ENCODE results near the gene SUMO4. TPM values are rescaled to one million over a fixed set of nuclear protein-coding genes. Genes with fewer than 3 reads are reported as not detected.

The SUMO4 gene
- 10 to 100 TPM in 1 of 4 donors, 1 to 10 TPM in 2, not detected in 1; 1.2 to 15.3 (median 5.9) TPM for total RNA-seq

GRCh38 chr6:149400050-149400449 is at the start of gene SUMO4:
Gene SUMO4 (plus strand): TSS chr6:149400262. CDS start chr6:149400392, 130 bp downstream.
- no peaks in the 10 kb centered on the region for H3K4me1 ChIP-seq
- H3K9me3 ChIP-seq, result no peaks in the 10 kb centered on the region
- no peak within 1 kb of the TSS for H3K4me3 ChIP-seq
- no peak within 1 kb of the TSS for H3K27ac ChIP-seq
- TF ChIP-seq CTCF (IDR thresholded peaks at IDR 0.05), result no peak
- TF ChIP-seq POLR2A (IDR thresholded peaks at IDR 0.05), result no peak
- intact Hi-C loops (cut with DNase I; ENCODE audit: low total_unique reads), result no loop called here
- no peaks in the 10 kb centered on the region for H3K27me3 ChIP-seq
- no peak for DNase-seq
- no peaks in the 10 kb centered on the region for H3K36me3 ChIP-seq

- DNase-seq, result no peak
- Histone ChIP-seq H3K27me3 (no peaks in the 10 kb centered on the region), H3K27ac (no peak overlapping the region), H3K9me3 (no peaks in the 10 kb centered on the region), H3K36me3 (no peaks in the 10 kb centered on the region), H3K4me3 (no peak overlapping the region), H3K4me1 (no peaks in the 10 kb centered on the region)
- TF ChIP-seq CTCF (IDR thresholded peaks at IDR 0.05) (no peak), POLR2A (IDR thresholded peaks at IDR 0.05) (no peak)
- intact Hi-C loops (cut with DNase I; ENCODE audit: low total_unique reads), result no loop called here
Observed at GRCh38 chr6:149354009-149354408, 46.1 kb upstream of the SUMO4 start.

- DNase-seq, result no peak
- Histone ChIP-seq H3K27me3 (no peaks in the 10 kb centered on the region), H3K36me3 (no peaks in the 10 kb centered on the region), H3K4me1 (no peaks in the 10 kb centered on the region), H3K27ac (no peak overlapping the region), H3K9me3 (no peaks in the 10 kb centered on the region), H3K4me3 (no peak overlapping the region)
- TF ChIP-seq CTCF (IDR thresholded peaks at IDR 0.05) (no peak), POLR2A (IDR thresholded peaks at IDR 0.05) (no peak)
- intact Hi-C loops (cut with DNase I; ENCODE audit: low total_unique reads), result no loop called here
Observed at GRCh38 chr6:149356081-149356750, 43.8 kb upstream of the SUMO4 start.

DNA sequence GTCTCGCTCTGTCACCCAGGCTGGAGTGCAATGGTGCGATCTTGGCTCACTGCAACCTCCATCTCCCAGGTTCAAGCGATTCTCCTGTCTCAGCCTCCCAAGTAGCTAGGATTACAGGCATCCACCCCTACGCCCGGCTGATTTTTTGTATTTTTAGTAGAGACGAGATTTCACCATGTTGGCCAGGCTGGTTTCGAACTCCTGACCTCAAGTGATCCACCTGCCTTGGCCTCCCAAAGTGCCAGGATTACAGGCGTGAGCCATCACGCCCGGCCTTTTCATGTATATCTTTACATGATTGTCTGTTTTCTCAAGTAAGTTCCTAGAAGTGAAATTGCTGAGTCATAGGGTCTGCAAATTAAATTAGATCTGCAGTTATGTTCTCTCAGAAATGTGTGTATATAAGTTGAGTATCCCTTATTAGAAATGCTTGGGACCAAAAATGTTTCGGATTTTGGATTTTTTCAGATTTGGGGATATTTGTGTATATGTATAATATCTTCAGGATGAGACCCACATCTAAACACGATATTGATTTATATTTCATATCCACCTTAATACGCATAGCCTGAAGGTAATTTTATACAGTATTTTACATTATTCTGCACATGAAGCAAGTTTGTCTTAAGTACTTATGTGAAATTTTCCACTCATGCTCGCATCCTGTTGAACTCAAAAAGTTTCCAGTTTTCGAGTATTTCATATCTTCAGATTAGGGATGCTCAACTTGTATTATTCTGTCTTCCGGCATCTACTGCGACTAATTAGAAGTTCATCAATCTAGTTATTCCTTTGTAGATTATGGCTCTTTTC is 42.1 kb upstream of the SUMO4 start:
- H3K27me3 ChIP-seq, result no peaks in the 10 kb centered on the region
- no peaks in the 10 kb centered on the region for H3K36me3 ChIP-seq
- no peaks in the 10 kb centered on the region for H3K4me1 ChIP-seq
- no peak for TF ChIP-seq POLR2A (IDR thresholded peaks at IDR 0.05)
- no peak for TF ChIP-seq CTCF (IDR thresholded peaks at IDR 0.05)
- DNase-seq, result no peak
- intact Hi-C loops (cut with DNase I; ENCODE audit: low total_unique reads), result no loop called here
- H3K27ac ChIP-seq, result no peak overlapping the region
- no peak overlapping the region for H3K4me3 ChIP-seq
- H3K9me3 ChIP-seq, result peaks cover 0 to 2% of the 10 kb centered on the region in 2 donors

GRCh38 chr6:149359440-149359839 is 40.6 kb upstream of the SUMO4 start:
- H3K36me3 ChIP-seq, result no peaks in the 10 kb centered on the region

More at GRCh38 chr6:149359440-149359839, 40.6 kb upstream of the SUMO4 start:
- TF ChIP-seq CTCF (IDR thresholded peaks at IDR 0.05), result no peak
- no peak for TF ChIP-seq POLR2A (IDR thresholded peaks at IDR 0.05)
- no peaks in the 10 kb centered on the region for H3K27me3 ChIP-seq
- intact Hi-C loops (cut with DNase I; ENCODE audit: low total_unique reads), result no loop called here
- H3K4me1 ChIP-seq, result no peaks in the 10 kb centered on the region
- H3K9me3 ChIP-seq, result peaks cover 0 to 2% of the 10 kb centered on the region in 2 donors
- H3K4me3 ChIP-seq, result no peak overlapping the region
- H3K27ac ChIP-seq, result no peak overlapping the region
- no peak for DNase-seq
